GM12873 (cell line): ENCODE data around the gene DDX28.
A peak's percentile ranks its signal among the peaks of the same experiment; 100 is the strongest.

ENCODE experiments used
- TF ChIP-seq, protein P1 (sequence below): IDR thresholded peaks from 2 replicates; pipeline ENCODE4 v1.5.1; 2012; ENCODE audit warnings: low read depth, mild to moderate bottlenecking, moderate library complexity, low read length, control low read depth; ENCODE audit not compliant: insufficient read depth; ENCODE audit errors: missing control alignments

DDX28 gene

DNA sequence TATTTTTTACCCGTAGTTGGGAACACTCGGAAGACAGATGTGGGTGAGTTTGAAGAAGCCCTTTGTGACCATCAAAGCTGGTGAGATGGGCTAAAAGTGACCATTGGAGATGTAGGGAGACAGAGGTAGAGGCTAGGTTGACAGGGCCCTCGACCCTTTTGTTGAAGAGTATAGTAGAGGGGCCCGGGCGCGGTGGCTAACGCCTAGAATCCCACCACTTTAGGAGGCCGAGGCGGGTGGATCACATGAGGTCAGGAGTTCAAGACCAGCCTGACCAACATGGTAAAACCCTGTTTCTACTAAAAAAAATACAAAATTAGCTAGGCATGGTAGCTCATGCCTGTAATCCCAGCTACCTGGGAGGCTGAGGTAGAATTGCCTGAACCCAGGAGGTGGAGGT, 45.9 kb upstream of the DDX28 start:
- TF ChIP-seq, protein P1, sequence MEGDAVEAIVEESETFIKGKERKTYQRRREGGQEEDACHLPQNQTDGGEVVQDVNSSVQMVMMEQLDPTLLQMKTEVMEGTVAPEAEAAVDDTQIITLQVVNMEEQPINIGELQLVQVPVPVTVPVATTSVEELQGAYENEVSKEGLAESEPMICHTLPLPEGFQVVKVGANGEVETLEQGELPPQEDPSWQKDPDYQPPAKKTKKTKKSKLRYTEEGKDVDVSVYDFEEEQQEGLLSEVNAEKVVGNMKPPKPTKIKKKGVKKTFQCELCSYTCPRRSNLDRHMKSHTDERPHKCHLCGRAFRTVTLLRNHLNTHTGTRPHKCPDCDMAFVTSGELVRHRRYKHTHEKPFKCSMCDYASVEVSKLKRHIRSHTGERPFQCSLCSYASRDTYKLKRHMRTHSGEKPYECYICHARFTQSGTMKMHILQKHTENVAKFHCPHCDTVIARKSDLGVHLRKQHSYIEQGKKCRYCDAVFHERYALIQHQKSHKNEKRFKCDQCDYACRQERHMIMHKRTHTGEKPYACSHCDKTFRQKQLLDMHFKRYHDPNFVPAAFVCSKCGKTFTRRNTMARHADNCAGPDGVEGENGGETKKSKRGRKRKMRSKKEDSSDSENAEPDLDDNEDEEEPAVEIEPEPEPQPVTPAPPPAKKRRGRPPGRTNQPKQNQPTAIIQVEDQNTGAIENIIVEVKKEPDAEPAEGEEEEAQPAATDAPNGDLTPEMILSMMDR: no peak

DNA sequence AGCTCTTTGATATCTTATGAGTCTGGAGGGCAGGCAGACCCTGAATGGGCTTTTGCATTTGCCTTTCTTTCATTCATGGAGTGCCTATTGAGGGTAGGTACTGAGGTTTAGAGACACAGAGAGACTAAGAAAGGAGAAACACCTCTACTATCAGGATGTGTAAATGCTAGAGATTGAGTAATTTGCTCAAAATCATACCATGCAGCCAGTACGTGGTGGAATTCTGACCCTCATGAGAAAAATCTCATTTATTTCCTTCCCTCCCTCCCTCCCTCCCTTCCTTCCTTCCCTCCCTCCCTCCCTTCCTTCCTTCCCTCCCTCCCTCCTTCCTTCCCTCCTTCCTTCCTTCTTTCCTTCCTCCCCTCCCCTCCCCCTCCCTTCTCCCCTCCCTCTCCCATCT, 43.7 kb upstream of the DDX28 start:
- TF ChIP-seq, protein P1: no peak

DNA sequence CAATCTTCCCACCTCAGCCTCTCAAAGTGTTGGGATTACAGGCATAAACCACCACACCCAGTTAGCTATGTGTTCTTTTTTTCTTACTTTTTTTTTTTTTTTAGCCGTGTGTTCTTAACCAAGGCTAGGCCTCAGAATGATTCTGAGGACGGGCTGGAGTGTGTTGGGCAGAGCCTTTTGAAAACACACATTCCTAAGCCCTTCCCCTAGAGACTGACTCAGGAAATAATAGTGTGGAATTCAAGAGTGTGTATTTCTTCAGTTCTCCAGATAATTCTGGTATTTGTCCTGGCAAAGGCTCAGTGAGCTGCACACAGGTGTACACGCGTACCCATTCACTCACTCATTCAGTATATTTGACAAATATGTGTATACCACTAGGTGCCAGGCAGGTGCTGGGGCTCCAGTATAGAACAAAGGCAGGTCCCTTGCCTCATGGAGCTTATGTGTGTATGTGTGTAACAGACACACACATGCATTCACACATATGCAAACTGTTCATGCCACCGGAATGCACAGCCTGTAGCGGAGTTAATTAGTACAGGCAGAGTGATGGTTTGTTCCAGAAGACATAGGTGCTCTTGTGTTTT, 42.8 kb upstream of the DDX28 start:
- TF ChIP-seq, protein P1: no peak

GRCh38 chr16:68064791-68065365, 41.8 kb upstream of the DDX28 start:
- TF ChIP-seq, protein P1: peak; percentile 92

DNA sequence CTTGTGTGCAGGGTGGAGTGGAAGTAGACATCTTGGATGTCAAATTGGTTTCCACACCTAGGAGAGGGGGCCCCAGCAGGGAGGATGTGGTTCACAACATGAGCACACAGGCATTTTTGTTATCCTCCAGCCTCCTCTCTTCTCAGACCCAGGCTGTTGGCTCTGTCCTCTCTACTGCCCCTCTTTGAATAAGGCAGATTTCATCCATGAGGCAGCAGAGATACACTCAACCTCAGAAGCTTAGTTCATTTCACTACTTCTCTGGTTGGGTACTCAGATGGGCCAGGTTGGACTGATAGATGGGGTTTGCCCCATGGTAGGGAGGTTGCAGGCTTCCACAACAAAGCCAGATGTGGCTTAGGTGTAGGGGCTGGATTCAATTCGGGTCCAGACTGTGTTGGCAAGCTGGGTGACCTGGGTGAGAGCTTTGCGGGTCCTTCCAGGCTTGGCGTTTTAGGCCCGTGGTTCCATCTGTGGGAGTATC, 39.9 kb upstream of the DDX28 start:
- TF ChIP-seq, protein P1: no peak

DNA sequence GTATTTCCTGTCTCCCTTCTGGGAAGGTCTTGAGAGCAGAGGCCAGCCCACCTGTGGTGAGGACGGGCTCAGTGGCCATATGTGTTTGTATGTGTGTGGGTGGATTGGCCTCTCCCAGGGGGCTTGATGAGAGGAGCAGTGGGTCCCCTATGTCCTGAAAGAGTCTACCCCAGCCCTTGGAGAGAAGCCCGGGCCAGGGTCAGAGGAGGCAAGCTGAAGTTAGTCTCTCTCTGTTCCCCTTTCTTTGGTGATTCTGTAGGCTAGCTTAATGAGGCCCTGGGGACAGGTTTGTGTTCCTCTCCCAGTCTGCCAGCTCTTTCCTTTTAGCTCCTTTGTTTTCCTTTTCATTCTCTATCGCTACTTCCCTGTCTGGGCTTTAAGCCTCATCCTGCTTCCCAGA, 38.4 kb upstream of the DDX28 start:
- TF ChIP-seq, protein P1: no peak

GRCh38 chr16:68059804-68060203, 36.8 kb upstream of the DDX28 start:
- TF ChIP-seq, protein P1: no peak
